ENCODE data around the gene RILPL1. TPM values are rescaled to one million over a fixed set of nuclear protein-coding genes. Genes with fewer than 3 reads are reported as not detected.
A peak's percentile ranks its signal among the peaks of the same experiment; 100 is the strongest.
"Not testable (repeated sequence)": the region's sequence is repeated elsewhere in the genome, so short reads cannot be mapped to it uniquely, and the experiment has no call there.

The RILPL1 gene
- polyA plus RNA-seq, 4 donors = 15.9 to 24.1 (median 18.9) TPM

DNA sequence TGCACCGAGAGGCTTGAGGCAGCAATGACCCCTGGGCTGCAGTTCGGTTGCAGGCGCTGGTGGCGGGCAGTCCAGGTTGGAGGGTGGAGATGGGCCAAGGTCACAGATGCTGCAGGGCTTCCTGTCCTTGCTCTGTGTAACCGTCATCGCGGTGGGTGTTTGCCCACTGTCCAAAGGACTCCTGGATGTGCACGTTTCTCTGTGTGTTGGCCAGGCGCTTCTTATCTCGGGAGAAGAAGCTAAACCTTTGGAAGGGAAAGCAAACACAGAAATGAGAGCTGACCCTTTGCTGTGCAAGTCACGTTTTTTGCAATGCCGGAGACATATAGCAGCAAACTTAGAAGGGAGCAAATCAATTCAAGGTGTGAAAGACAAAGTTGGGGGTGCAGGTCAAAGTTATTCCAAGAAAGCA, 61.1 kb downstream of the RILPL1 start:
- DNase-seq (ENCODE audit: low read depth in 4 of 4, low spot score in 3 of 4) = no peak

DNA sequence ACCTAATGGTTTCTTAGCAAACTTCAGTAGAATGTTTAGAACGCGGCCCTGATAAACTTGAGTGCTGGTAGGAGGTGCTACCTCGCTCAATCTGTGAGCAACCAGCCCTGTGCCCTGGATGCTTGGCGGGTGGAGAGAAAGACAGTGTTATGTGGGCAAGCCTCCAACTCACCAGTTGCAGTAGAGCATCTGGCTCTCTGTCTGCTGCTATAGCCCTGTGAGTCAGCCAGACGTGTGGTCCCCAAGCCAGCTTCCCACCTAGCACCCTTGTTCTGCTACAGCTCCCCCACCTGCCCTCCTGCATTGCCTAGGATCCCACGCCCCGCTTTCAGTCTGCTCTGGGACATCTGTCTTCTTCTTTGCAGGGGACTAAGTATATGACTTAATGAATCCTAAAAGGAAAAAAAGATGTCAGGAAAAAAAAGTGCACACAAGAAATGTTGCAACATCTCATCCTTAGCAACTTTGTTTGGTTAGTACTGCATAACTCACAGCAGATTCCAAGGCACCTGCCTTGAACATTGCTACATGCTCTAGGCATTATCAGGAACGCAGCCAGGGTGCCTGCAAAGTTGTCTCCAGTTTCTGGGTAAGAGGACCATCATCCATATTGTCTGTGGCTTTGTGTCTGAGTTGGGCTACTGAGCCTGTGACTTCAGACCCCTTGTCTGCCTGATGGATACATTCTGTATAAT, 62.0 kb downstream of the RILPL1 start:
- no peak for DNase-seq (ENCODE audit: low read depth in 4 of 4, low spot score in 3 of 4)

DNA sequence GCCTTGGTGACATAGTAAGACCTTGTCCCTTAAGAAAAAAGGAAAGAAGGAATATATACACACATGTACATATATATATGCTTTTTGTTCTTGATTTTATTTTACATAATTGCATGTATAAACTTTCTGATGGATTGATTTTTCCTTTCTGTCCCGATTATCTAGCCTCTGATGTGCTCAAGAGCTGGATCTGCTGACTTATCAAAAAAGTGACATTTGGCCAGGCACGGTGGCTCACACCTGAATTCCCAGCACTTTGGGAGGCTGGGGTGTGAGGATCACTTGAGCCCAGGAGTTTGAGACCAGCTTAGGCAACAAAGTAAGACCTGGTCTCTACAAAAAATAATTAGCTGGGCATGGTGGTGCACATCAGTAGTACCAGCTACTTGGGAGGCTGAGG, 63.5 kb downstream of the RILPL1 start:
- no peak for DNase-seq (ENCODE audit: low read depth in 4 of 4, low spot score in 3 of 4)

- DNase-seq (ENCODE audit: low read depth in 4 of 4, low spot score in 3 of 4) = no peak
Measured at GRCh38 chr12:123468786-123469185, 64.7 kb downstream of the RILPL1 start.

- no peak for DNase-seq (ENCODE audit: low read depth in 4 of 4, low spot score in 3 of 4)
Measured at GRCh38 chr12:123465084-123465483, 68.4 kb downstream of the RILPL1 start.

- DNase-seq (ENCODE audit: low read depth in 4 of 4, low spot score in 3 of 4) = not testable (repeated sequence)
Measured at GRCh38 chr12:123463174-123463573, 70.3 kb downstream of the RILPL1 start.

- DNase-seq (ENCODE audit: low read depth in 4 of 4, low spot score in 3 of 4) = peak in 3 of 4 donors; percentile 70 to 80 (median 75)
Measured at GRCh38 chr12:123457980-123458779, 75.3 kb downstream of the RILPL1 start, which contains the start of gene SNRNP35. Gene SNRNP35, plus strand, starts transcription at chr12:123458139. Its CDS starts 7,402 bp downstream, at chr12:123465541.

- no peak for DNase-seq (ENCODE audit: low read depth in 4 of 4, low spot score in 3 of 4)
Measured at GRCh38 chr12:123453165-123453564, 80.4 kb downstream of the RILPL1 start.

DNA sequence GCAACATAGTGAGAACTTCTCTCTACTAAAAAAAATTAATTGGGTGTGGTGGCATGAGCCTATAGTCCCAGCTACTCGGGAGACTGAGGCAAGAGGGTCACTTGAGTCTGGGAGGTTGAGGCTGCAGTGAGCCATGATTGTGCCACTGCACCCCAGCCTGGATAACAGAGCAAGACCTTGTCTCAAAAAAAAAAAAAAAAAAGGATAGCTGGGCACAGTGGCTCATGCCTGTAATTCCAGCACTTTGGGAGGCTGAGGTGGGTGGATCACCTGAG, 81.3 kb downstream of the RILPL1 start:
- DNase-seq (ENCODE audit: low read depth in 4 of 4, low spot score in 3 of 4) = not testable (repeated sequence)

DNA sequence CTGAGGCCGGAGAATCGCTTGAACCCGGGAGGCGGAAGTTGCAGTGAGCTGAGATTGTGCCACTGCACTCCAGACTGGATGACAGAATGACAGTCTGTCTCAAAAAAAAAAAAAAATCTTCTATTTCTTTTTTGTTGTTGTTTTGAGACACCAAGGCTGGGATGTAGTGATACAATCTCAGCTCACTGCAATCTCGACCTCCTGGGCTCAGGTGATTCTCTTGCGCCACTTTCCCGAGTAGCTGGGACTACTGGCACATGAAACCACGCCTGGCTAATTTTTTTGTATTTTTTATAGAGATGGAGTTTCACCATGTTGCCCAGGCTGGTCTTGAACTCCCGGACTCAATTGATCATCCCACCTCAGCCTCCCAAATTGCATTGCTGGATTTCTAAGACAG, 82.9 kb downstream of the RILPL1 start:
- DNase-seq (ENCODE audit: low read depth in 4 of 4, low spot score in 3 of 4) = no peak

DNA sequence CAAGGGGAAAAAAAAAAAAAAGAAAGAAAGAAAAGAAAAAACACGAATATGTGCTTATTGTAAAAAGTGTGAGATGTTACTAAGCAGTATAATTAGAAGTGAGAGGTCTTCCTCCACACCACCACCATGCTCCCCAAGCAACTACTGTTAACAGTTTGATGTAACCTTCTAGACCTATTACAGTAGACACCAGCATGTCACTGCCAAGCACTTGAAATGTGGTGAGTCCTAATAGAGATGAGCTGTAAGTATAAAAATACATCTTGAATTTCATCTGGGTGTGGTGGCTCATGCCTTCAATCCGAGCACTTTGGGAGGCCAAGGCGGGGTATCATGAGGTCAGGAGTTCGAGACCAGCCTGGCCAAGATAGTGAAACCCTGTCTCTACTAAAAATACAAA, 83.7 kb downstream of the RILPL1 start:
- no peak for DNase-seq (ENCODE audit: low read depth in 4 of 4, low spot score in 3 of 4)

DNA sequence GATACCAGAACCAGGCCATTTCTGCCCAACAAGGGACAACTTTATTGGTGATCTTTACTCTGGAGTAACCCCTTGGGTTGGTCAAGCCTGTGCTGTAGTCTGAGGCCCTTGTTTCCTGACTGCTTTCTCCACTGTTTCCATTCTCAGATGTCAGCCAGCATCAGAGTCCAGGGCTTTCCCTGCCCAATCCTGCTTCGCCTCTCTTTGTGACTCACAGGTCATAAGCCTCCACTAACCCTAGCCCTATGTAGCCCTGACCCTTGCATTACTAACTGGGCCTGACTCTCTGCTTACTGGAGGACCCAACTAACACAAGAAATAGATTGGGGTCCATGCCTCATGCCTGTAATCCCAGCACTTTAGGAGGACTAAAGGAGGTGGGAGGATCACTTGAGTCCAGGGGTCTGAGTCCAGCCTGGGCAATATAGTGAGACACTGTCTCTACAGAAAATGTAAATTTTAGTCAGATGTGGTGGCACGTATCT, 84.2 kb downstream of the RILPL1 start:
- no peak for DNase-seq (ENCODE audit: low read depth in 4 of 4, low spot score in 3 of 4)

DNA sequence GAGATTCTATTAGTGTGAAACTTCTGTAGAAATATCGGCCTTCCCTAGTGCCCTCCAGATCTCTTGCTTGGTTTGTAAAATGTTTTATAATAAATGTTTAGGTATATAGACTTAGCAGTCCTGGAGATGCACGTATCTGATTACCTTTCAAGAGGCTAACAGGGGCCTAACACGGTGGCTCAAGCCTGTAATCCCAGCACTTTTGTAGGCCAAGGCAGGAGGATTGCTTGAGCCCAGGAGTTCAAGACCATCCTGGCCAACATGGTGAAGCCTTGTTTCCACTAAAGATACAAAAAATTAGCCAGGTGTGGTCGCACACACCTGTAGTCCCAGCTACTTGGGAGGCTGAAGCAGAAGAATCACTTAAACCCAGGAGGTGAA, 87.2 kb downstream of the RILPL1 start:
- no peak for DNase-seq (ENCODE audit: low read depth in 4 of 4, low spot score in 3 of 4)

DNA sequence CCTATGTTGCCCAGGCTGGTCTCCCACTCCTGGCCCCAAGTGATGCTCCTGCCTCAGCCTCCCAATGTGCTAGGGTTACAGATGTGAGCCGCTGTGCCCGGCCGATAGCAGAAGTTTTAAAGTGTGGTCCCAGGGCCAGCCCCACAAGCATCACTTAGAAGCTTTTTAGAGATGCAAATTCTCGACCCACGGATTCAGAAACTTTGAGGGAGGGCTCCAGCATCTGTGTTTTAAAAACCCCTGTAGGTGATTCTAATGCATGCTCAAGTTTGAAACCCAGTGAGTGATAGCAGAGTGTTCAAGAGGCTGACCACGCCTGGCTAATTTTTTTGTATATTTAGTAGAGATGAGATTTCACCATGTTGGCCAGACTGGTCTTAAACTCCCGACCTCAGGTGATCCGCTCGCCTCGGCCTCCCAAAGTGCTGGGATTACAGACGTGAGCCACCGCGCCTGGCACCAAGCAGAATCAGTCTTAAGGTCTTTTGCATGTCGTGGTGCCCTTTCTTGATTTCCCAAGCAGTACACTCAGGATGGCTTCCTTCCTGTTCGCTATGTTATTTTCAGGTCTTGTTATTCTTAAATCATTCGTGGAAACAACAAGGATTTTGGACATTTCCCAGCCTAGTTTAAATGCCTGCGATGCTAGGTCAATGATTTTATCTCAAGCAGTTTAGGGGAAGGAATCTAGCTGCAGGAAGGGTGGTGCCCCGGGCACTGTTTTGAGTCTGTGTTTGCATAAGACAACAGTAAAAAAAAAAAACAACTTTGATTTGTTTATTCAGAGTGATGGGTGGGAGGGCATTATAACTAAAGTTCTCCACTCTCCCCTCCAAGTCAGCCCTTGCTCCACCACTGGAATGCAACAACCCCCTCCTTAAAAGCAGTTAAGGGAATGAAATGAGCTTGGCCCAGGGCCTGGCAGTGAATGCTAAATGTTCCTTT, 87.9 kb downstream of the RILPL1 start:
- no peak for DNase-seq (ENCODE audit: low read depth in 4 of 4, low spot score in 3 of 4)

- no peak for DNase-seq (ENCODE audit: low read depth in 4 of 4, low spot score in 3 of 4)
Measured at GRCh38 chr12:123444092-123445026, 89.2 kb downstream of the RILPL1 start.

- DNase-seq (ENCODE audit: low read depth in 4 of 4, low spot score in 3 of 4) = no peak
Measured at GRCh38 chr12:123442774-123443173, 90.7 kb downstream of the RILPL1 start.

- no peak for DNase-seq (ENCODE audit: low read depth in 4 of 4, low spot score in 3 of 4)
Measured at GRCh38 chr12:123441523-123442164, 91.9 kb downstream of the RILPL1 start.

- peak in 3 of 4 donors; percentile 53 to 61 (median 60) for DNase-seq (ENCODE audit: low read depth in 4 of 4, low spot score in 3 of 4)
Measured at GRCh38 chr12:123436017-123436964, 97.2 kb downstream of the RILPL1 start, which contains the start of gene RILPL2. Gene RILPL2, minus strand, starts transcription at chr12:123436684. Its CDS starts 264 bp downstream, at chr12:123436420.
